Activated effector memory CD4-positive, alpha-beta T cell treated with anti-CD3 and anti-CD28 coated beads, Interleukin-2, amount 50 U/mL, for 16 hours (primary cell): ENCODE measurements around the gene KRT34.
"Not testable (repeated sequence)": the region's sequence is repeated elsewhere in the genome, so short reads cannot be mapped to it uniquely, and the experiment has no call there.

Source experiments
- DNase-seq: peaks from one replicate; pipeline ENCODE4 v3.0.0-alpha.2; 2020

The KRT34 gene

DNA sequence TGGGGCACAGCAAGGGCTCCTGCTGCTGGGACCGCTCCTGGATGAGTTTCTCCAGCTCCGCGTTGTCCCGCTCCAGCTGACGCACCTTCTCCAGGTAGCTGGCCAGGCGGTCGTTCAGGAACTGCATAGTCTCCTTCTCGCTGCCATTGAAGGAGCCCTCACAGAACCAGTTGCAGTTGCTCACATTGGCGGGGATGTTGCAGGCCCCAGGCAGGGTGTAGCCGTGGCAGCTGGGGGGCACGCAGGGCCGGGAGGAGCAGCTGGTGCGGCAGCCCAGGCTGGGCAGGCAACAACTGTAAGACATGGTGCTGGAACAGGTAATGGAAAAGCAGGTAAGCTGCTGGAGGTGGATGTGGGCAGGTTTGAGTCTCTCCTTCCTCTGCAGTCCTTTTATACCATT is at the start of gene KRT34:
TSS of gene KRT34 (minus strand) at position 364 of the 400 bp plus-strand sequence. CDS start at position 304, 60 bp downstream.
- not testable (repeated sequence) for DNase-seq

DNA sequence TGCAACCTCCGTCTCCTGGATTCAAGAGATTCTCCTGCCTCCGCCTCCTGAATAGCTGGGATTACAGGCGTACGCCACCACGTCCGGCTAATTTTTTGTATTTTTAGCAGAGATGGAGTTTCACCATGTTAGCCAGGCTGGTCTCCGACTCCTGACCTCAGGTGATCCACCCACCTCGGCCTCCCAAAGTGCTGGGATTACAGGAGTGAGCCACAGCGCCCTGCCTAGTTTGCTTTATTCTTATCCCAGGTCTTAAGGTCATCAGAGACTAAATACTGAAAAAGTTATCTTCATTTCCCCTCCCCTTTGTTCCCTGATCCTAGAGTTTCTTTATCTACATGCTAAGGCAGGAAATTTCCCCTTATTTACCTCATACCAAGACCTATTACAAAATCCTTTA is 48.3 kb upstream of the KRT34 start:
- DNase-seq = not testable (repeated sequence)

DNA sequence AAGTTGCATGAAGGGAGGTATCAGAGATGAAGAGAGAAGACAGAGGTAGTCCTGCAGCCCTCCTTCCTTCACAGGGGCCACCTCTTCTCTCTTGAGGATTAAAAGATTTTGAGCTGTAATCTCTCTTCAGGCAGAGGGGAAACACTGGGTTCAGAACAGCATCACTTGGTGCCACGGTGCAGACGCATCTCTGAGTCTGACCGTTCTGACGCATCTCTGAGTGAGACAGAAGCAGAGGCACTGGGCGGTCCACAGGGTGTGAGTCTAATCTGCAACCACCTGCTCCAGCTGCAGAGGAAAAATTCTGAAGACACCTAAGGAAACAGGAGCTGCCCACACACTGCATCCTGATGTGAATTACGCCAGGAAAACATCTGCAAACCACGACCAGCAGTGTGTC is 47.6 kb upstream of the KRT34 start:
- DNase-seq = no peak

DNA sequence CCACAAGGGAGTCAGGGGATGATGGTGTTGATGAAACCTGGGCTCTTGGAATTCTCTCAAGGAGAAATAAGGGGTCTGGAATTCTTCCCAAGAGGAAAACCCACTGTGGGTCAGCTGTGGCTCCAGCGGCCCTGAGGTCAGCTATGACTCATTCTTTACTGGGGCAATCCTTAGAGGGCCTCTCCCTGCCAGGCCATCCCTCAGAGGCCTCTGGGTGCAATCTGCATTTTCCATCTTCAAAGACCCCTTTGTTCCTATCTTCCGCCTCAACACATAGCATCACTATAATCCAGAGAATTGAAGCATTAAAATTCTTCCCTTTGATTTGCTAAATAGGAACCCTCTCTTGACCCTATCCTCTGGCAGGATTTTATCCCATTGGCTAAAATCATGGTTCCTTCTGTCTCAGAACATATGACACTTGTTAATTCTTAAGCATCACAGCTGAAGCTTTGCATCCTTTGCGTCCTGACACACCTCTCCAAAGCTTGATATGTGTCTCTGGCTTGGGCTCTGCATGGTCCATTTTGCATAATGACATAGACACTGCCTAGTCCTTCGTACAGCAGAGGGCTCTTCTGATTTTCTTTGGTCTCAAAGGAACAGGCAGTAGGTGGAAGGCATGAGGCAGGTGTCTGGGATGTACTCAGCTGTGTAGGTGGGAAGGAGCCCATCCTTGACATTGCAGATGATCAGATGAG is 46.6 kb upstream of the KRT34 start:
- no peak for DNase-seq

DNA sequence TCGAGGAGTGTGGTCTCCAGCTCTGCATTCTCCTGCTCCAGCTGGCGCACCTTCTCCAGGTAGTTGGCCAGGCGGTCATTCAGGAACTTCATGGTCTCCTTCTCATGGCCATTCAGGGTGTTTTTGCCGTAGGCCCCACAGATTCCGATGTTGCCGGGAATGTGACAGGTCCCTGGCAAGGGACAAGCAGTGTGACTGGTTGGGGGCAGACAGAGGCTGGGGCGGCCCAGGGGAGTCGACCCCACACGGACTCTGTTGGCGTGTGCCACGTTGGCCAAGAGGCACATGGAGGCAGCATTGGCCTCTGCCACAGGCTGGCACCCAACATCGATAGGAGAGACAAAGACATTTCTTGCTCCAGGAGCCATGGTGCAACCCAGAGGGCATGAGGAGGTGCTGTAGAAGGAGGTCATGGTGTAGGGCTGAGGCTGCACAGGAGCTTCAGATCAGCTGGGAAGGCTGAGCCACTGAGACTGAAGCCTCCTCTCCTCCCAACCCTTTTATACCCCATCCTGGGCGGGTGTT is 42.1 kb upstream of the KRT34 start, which contains the start of gene KRT37:
TSS of gene KRT37 (minus strand) at position 475 of the 525 bp plus-strand sequence. CDS start at position 413, 62 bp downstream.
- DNase-seq = no peak

DNA sequence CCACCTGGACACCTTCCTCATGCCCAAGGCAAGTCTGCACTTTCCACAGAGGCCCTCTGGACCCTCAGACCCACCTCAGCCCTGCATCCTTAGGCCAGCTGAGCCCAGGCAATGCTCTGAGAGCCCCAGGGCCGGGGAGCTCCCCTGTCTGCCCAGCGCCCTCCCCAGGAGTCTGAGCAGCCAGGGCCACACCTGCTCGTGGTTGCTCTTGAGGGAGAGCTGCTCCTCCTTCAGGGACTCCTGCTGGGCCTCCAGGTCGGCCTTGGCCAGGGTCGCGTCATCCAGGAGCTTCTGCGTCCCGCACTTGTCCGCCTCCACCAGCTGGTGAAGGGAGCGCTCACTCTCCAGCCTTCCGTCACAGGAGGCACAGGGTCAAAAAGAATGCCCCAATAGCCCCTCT is 40.5 kb upstream of the KRT34 start:
- DNase-seq = not testable (repeated sequence)

DNA sequence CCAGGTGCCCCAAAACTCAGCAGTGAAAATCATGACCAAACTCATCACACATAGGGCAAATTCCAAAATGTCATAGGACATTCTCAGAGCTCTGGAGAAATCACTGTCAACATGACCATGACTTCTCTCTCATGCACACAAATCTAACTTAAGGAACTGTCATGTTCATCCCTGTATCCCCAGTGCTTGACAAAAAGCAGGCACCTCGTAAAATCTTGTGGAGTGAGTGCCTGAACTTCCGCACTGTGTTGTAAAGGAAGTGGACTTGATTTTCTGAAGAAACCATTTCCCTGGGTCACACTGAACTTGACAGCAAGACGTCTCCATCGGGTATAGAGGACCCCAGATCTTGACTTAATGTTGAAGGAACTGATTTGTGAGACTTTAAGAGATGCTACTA is 39.5 kb upstream of the KRT34 start:
- no peak for DNase-seq

DNA sequence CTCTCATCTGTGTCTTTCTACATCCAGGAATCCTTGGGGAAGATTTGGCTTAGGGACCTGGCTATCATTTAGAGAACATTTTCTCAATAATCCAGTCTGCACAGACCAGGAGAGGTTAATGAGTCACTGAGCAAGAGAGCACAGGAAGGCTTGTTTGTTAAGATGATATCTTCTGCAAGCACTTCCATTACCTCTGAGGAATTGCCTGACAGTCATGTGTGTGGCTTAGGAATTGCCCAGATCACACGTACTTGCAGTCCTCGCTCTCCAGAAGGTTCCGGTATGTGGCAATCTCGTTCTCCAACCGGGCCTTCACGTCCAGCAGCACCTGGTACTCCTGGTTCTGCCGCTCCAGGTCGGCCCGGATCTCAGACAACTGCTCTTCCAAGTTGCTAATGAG is 39.0 kb upstream of the KRT34 start:
- DNase-seq = no peak

DNA sequence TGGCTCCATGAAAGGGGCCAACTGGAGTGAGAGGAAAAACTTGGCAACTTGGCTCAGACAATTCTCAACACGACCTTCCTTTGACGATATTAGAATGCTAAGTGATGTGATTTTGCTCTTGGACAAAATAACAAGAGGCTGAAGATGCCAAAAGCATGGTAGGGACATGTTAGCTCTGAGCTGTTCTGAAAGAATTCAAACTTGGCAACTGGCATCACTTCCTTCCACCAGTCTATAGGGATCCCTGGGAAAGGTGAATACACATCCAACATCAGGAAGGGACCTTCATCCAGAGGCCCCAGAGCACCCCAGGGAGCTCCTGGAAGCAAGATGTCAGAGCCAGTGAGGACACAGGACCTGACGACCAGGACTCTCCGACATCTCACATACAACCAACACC is 38.0 kb upstream of the KRT34 start:
- no peak for DNase-seq

DNA sequence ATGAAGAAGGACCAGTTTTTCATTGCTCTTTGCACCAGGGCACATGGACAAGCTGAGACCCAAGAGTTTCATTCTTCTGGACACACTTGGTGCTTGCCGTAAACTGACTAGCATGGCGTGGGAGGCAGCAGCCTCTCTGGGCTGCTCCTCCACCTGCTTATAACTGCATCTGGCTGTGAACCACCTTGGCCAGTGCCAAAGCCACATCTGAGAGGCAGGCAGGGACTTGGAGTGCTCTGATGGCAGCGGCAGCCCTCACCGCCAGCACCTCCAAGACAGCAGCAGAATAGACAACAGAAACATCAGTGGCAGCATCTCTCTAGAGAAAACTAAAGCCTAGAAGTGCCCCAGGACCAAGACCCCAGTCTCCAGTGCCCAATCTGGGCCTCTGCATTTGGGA is 37.6 kb upstream of the KRT34 start:
- no peak for DNase-seq

DNA sequence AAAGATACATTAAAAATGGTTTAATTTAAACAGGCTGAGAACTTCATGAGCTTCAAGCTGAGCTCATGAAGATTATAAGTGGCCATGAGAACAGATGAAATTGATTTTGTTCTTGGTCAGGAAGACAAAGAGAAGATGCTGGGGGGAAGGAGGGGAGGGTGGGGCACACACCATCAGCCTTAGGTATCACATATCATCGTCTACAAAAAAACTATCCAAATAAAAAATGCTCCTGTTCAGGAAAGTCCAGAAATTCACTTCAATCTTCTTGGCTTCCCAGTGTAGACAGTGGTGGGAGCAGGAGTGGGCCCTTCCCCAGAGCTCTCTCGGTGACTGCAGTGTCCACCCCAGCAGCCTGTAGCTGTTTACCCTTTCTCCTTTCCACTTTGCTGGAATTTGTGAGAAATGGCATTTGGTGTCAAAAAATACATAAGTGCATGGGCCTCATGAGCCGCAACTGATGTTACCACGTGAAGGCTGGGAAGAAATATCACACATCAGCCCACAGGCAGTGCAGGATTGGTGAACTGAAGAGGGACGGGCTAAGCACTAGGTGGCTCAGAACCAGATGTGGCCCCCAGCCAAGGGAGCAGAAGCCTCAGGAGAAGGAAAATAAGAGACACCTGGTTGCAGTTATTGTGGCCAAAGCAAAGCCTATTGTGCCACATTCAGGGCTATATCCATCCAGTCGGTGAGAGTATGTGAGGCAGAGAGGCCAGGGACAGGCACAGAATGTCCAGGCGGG is 36.2 kb upstream of the KRT34 start:
- no peak for DNase-seq

DNA sequence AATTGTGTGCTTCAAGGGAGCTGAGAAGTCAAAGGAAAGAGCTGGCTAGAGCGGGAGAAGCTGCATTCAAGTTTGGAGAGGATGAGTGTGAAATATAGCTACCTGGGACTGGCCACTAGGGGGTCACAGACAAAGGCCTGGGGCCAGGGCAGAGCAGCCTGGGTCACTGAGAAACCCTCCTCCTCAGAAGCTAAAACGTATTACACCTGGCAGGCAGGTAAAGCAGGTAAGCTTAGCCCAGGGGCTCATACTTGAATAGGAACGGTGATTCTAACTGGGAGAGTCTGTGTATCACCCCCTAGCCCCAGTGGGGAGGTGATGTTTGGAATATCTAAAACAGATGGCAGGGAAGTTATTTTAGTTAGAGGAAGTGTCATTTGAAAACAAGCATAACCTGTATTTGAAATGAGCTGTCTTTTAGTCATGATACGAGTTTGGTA is 35.5 kb upstream of the KRT34 start:
- no peak for DNase-seq

DNA sequence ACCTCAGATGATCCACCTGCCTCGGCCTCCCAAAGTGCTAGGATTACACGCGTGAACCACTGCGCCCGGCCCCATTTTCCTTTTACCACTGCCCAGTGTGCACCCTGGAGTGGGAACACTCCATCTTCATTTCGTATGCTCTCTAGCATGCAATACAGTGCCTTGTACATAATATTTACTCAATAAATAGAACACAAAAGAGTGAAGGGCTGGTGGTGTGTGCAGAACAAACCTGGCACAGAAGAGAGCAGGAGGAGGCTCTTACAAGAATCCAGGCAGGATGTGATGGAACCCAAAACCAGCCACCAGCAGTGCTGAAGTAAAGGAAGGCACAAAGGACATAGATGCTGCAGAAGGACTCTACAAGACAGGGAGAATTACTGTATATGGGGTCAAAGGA is 35.0 kb upstream of the KRT34 start:
- DNase-seq = no peak

DNA sequence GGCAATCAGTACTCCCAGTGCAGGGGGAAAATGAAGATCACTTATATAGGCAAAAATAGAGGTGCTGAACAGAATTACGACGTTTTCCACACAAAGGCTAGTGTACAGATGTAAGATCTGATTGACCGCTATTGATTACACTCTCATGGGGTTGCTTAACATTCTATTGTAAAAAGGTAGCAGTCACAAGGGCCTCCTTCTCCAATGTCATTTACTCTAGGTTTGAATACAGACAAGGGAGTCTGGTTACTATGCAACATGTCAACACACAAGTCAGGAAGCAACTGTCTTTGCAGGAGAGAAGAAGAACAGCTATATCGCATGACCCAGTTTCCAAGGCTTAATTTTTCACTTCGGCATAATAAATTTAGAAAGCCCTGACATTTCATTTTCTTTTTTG is 34.4 kb upstream of the KRT34 start:
- no peak for DNase-seq

DNA sequence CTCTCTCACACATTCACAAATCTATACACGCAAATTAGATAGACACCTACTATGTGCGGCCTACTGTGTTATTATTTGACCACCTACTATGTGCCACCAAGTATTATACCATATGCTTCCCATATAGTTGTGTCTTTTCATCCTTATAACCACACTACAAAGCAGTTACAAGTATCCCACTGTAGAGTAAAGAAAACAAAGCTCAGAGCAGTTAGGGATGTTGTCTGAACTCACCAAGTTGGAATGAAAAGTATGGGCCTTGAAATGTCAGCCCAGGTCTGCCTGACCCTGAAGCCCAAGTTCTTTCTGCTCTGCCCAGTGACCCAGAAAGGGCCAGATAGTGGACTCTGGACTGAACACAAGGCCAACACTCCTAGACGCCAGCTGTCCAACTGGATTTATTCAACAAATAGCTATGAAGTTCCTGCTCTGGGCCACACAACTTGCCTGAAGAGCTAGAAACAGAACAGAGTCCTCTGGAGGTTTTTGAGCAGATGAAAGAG is 33.8 kb upstream of the KRT34 start:
- no peak for DNase-seq

DNA sequence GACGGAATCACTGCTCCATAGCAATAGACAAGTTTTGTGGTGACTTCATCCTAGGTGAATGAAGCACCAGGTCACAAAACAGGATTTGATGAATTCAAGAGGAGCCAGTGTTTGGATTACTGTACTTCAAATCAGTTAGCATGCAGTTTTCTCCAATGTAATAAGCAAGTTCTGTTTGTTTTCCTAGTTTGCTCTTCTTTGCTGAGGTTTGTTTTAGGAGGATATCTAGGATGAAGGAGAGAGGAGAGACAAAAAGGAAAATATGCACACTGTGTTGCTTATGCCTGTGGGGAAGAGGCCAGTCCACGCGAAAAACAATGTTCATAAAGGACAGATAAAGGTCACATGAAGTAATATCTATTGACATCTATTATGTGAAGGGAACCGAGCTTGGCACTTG is 33.3 kb upstream of the KRT34 start:
- no peak for DNase-seq

DNA sequence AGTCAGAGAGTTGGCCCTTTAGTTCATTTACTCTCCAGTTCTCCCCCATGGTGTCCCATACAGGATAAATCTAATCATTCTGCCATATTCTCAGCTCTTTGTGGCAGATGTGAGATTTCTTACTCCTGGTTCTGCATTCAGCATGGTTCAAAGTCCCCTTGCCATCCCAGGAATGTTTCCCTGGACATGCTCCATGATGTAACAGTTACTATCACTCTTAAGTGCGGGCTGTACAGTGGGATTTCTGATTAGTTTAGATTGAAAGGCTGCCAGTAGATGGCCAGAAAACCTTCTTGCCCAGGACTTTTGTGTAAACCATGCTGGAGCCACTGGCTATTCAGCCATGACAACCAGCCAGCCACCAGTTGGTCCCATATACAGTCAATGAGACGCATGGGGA is 31.9 kb upstream of the KRT34 start:
- no peak for DNase-seq

DNA sequence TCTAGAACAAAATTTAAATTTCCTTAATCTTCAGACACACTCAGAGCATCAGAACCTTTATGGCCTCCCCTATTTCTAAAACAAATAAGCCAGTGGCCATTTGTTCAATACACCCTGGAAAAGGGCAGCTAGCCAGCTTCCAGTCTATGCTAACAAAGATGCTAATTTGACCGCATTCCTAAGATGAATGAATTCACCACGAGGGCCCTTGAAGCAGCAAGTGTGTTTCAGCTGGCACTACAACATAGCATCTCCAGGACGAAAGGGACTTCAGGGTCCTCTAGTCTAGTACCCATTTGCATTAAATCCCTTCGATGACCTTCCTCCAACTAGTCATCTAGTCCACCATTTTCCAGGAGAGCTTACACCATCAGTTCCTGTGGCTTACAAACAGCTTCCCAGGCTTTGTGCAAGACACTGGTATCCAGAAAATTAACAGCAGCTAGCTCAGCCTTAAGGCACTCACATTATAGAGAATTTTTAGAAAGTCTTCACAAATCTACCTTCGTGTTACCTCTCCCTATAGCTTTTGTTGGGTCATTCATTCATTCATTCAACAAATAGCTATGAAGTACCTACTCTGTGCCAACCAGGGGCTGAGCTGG is 31.3 kb upstream of the KRT34 start:
- DNase-seq = no peak

DNA sequence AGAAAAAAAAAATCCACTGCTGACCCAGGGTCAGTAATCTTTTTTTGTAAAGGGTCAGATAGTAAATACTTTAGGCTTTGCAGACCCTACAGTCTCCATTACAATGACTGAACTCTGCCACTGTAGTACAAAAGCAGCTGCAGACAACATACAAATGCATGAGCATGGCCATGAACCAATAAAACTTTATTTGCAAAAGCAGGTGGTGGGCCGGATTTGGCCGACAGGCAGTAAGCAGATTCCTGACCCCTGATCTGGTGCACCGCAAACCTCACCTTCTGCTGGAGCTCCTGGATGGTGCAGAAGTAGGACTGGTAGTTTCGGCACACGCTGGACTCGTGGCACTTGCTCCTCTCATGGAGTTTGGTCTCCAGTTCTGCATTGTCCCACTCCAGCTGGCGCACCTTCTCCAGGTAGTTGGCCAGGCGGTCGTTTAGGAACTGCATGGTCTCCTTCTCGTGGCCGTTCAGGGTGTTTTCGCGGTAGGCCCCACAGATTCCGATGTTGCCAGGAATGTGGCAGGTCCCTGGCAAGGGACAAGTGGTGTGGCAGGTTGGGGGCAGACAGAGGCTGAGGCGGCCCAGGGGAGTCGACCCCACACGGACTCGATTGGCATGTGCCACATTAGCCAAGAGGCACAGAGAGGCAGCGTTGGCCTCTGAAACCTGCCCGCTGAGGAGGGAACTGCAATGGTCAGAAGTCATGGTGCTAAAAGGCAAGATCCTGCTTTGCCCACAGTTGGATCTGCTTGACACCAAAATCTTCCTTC is 29.1 kb upstream of the KRT34 start:
- DNase-seq = no peak

DNA sequence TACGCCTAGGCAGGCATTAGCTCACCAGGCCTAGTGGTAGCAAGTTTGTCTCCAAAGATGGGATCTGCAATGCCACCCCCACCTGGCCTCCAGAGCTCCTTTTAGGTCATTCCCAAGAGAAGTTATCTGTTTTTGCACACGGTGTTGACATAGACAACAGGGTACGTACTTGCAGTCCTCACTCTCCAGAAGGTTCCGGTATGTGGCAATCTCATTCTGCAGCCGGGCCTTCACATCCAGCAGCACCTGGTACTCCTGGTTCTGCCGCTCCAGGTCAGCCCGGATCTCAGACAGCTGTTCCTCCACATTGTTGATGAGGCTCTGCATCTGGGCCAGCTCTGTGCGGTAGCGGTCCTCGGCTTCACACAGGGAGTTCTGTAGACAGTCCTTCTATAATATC is 25.1 kb upstream of the KRT34 start:
- no peak for DNase-seq

DNA sequence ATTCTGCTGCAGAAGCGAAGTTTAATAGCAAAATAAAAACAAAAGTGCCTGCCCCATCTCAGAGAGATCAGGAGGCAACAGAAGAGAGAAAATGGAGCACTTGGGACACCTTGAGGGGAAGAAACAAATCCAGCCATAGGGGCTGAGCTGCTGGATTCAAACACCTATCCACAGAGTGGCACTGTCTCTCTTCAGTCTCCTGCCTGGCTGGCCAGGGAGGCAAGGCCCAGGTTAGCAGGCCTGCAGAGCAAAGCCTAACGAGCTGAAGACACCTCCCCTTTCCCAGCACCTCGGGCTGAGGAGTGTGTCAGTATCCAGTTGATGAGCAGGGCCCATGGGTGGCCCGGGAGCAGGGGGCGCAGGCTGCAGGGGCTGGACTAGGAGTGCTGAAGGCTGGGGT is 24.1 kb upstream of the KRT34 start:
- no peak for DNase-seq

DNA sequence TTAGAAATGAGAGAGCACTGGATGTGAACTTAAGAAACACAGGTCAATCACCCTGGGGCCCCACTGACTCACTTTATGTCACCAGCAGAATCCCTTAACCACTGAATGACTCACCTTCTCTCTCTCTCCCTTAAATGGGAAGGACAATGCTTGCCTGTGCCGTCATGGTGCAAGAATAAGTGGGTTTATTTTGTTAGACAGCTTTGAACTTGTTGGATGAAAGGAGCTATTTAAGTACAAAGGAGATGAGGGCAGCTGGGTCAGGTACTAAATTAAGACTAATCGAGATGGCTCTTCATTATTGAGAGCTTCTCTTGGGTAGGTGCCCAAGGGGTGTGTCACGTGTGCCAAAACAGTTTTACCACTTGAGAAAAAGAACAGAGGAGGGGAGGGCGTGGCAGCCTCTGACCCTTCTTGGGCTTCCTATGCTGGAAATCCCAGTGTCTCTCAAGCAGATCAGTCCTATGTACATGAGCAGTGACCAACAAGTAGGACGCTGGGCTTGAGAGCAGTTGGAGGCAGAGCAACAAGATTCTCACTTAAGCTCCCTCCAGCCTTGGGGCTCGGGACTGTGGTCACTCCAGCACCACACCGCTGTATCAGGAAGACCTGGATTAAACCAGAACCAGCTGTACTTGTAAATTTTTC is 22.0 kb upstream of the KRT34 start:
- peak; percentile 76 for DNase-seq
